CD4-positive, alpha-beta T cell (primary cell): Measurements from ENCODE around the gene GNB2. TPM values are rescaled to one million over a fixed set of nuclear protein-coding genes. Genes with fewer than 3 reads are reported as not detected.
"Not testable (repeated sequence)": the region's sequence is repeated elsewhere in the genome, so short reads cannot be mapped to it uniquely, and the experiment has no call there.

Experiments
- ATAC-seq: fragments of 200-7000 bp; cut with Tn5 transposase; one replicate; pipeline ENCODE4 v1.10.0; 2022; ENCODE audit warnings: mild to moderate bottlenecking; ENCODE audit not compliant: poor library complexity
- CTCF ChIA-PET: fragments of 350-600 bp; sonication (Branson Sonifier 250); formaldehyde crosslinking; loops from one replicate; lab custom pipeline; 2021; ENCODE audit warnings: antibody characterized with exemption, inconsistent platforms; lab: Charles Lee
- POLR2A ChIA-PET: fragments of 350-600 bp; sonication (Branson Sonifier 250); formaldehyde crosslinking; loops from one replicate; lab custom pipeline; 2021; ENCODE audit warnings: antibody characterized with exemption, inconsistent platforms; lab: Charles Lee
- DNase-seq, 14 experiments: peaks; one replicate each; pipeline ENCODE4 v3.0.0-alpha.2; 2013 to 2020; ENCODE audit warnings: mixed read lengths in 2 of 14
- H3K27ac ChIP-seq, 2 donors: one replicate each; pipeline versions ENCODE4 v1.5.1 to v1.7.0; 2013; ENCODE audit warnings: low read length in 2 of 2, low read depth in 1 of 2, mild to moderate bottlenecking in 1 of 2
- H3K27me3 ChIP-seq, 2 experiments: 1 replicate in 1 of 2; 2 replicates in 1 of 2; pipeline versions ENCODE4 v1.6.1 to v1.7.0; 2013; ENCODE audit warnings: low read length in 2 of 2, control low read depth in 1 of 2, mild to moderate bottlenecking in 1 of 2, moderate library complexity in 1 of 2; ENCODE audit not compliant: insufficient read depth in 2 of 2, control insufficient read depth in 1 of 2
- H3K36me3 ChIP-seq: one replicate; pipeline ENCODE4 v1.6.1; 2013; ENCODE audit warnings: low read length, control low read depth; ENCODE audit not compliant: insufficient read depth
- H3K4me1 ChIP-seq: one replicate; pipeline ENCODE4 v1.6.1; 2013; ENCODE audit warnings: low read length, control low read depth; ENCODE audit not compliant: insufficient read depth
- H3K4me3 ChIP-seq: one replicate; pipeline ENCODE4 v1.5.1; 2013; ENCODE audit warnings: mild to moderate bottlenecking, low read length, moderate library complexity
- H3K9me3 ChIP-seq, 2 experiments: 1 replicate in 1 of 2; 2 replicates in 1 of 2; pipeline versions ENCODE4 v1.6.1 to v1.7.0; 2013; ENCODE audit warnings: low read length in 2 of 2, mild to moderate bottlenecking in 2 of 2, control low read depth in 1 of 2, moderate library complexity in 1 of 2; ENCODE audit not compliant: control insufficient read depth in 1 of 2, insufficient read depth in 1 of 2
- H3K27ac Mint-ChIP-seq: one replicate; pipeline ENCODE4 v1.8.0; 2020; ENCODE audit warnings: mixed read lengths
- H3K27me3 Mint-ChIP-seq: one replicate; pipeline ENCODE4 v1.8.0; 2021; ENCODE audit warnings: mixed read lengths
- H3K36me3 Mint-ChIP-seq: one replicate; pipeline ENCODE4 v1.8.0; 2021; ENCODE audit warnings: low read depth, mixed read lengths
- H3K4me1 Mint-ChIP-seq: one replicate; pipeline ENCODE4 v1.8.0; 2021; ENCODE audit warnings: low read depth, mixed read lengths
- H3K4me3 Mint-ChIP-seq: one replicate; pipeline ENCODE4 v1.8.0; 2020; ENCODE audit warnings: mild to moderate bottlenecking, mixed read lengths
- H3K9me3 Mint-ChIP-seq: one replicate; pipeline ENCODE4 v1.8.0; 2020; ENCODE audit warnings: mixed read lengths
- CTCF ChIP-seq: fragments of 200-600 bp; IDR thresholded peaks from one replicate; pipeline ENCODE4 v1.8.0; 2022; ENCODE audit warnings: antibody characterized with exemption, mild to moderate bottlenecking
- intact Hi-C, 2 experiments: fragments of 100-400 bp; cut with DNase I in 1 of 2; cut with micrococcal nuclease in 1 of 2; formaldehyde crosslinking; loops; one replicate each; pipeline versions ENCODE4 v1.15.1 to v1.9.0; 2023 to 2025; cut with DNase I, micrococcal nuclease
- total RNA-seq, 174 experiments: library from RNA in 2 of 174; stranded (reverse) in 2 of 174; gene quantifications; one replicate each; pipeline ENCODE4 v1.2.3 and lab custom pipeline; 2021 to 2026

The GNB2 gene
- total RNA-seq, 2 experiments from 2014 or later: 87.8 to 91.9 TPM

- Histone ChIP-seq H3K4me1 (peaks cover 11% of the 10 kb centered on the region), H3K27ac (no peak overlapping the region), H3K9me3 (no peaks in the 10 kb centered on the region), H3K36me3 (no peaks in the 10 kb centered on the region), H3K4me3 (no peak overlapping the region), H3K27me3 (peaks cover 0 to 2% of the 10 kb centered on the region in 2 experiments)
- ATAC-seq (no peak), DNase-seq (no peak)
- ChIA-PET POLR2A (interaction anchor here (0.7 to 0.9 kb wide), 2 partner anchors 22 to 113 kb away, joined by 3 read pairs; partner anchors contain the start of genes FBXO24 and LRCH4), CTCF (no interaction called here)
- Mint-ChIP-seq H3K36me3 (no peaks in the 10 kb centered on the region), H3K4me1 (peaks cover 5% of the 10 kb centered on the region), H3K27me3 (no peaks in the 10 kb centered on the region), H3K4me3 (peak overlapping the region; percentile 40), H3K9me3 (no peaks in the 10 kb centered on the region), H3K27ac (no peak overlapping the region)
- intact Hi-C loops: no loop called here
- TF ChIP-seq CTCF: no peak
These were observed 25.5 kb downstream of the GNB2 start for GRCh38 chr7:100699018-100699417.

GRCh38 chr7:100701089-100701488, 27.5 kb downstream of the GNB2 start:
- H3K9me3 ChIP-seq, H3K4me1 Mint-ChIP-seq, H3K36me3 Mint-ChIP-seq, H3K27me3 Mint-ChIP-seq, H3K9me3 Mint-ChIP-seq, CTCF ChIA-PET, H3K4me3 Mint-ChIP-seq, H3K36me3 ChIP-seq, ATAC-seq, H3K27ac Mint-ChIP-seq, H3K4me3 ChIP-seq, DNase-seq, H3K27ac ChIP-seq, H3K27me3 ChIP-seq: not testable (repeated sequence)
- H3K4me1 ChIP-seq: peaks cover 10% of the 10 kb centered on the region
- POLR2A ChIA-PET: interaction anchor here (1.2 kb wide), 1 partner anchor 10 kb away, joined by 3 read pairs; no protein-coding TSS in a partner anchor
- intact Hi-C loops: loop anchor here in 1 of 2 experiments (10.0 kb wide), 1 partner anchor 384 kb away; the partner anchor contains the start of gene TRIM56

GRCh38 chr7:100705320-100705752, 31.8 kb downstream of the GNB2 start:
- H3K27me3 ChIP-seq: no peaks in the 10 kb centered on the region
- H3K9me3 ChIP-seq: no peaks in the 10 kb centered on the region
- Mint-ChIP-seq H3K9me3 (no peaks in the 10 kb centered on the region), H3K4me1 (peaks cover 14% of the 10 kb centered on the region), H3K36me3 (peaks cover 9% of the 10 kb centered on the region), H3K27ac (peak overlapping the region; percentile 85), H3K27me3 (no peaks in the 10 kb centered on the region), H3K4me3 (peak overlapping the region; percentile 98)
- peak overlapping the region; percentile 82 to 93 for H3K27ac ChIP-seq
- intact Hi-C loops: loop anchor here (1.0 to 10.0 kb wide), 7 partner anchors 20 to 457 kb away; partner anchors contain the start of genes SLC12A9 (in 2 of the 2) and TRIM56 (in 1 of the 2)
- peaks cover 24% of the 10 kb centered on the region for H3K4me1 ChIP-seq
- CTCF ChIA-PET: interaction anchor here (0.6 to 3.5 kb wide), 33 partner anchors 11 to 538 kb away, joined by 3 to 59 read pairs (median 4); partner anchors contain the start of genes EPO, FBXO24, GIGYF1 and LRCH4
- TF ChIP-seq CTCF: peak; percentile 99
- DNase-seq (peak; percentile 57 to 83 (median 68)), ATAC-seq (peak; percentile 50)
- no peaks in the 10 kb centered on the region for H3K36me3 ChIP-seq
- POLR2A ChIA-PET: interaction anchor here (0.7 to 2.6 kb wide), 29 partner anchors 10 to 605 kb away, joined by 3 to 36 read pairs (median 8); partner anchors contain the start of genes AGFG2, FBXO24, GIGYF1 and GNB2
- peak overlapping the region; percentile 100 for H3K4me3 ChIP-seq
